AG08396 (cell line): ENCODE results near the gene DDRGK1.
"Not testable (repeated sequence)": the region's sequence is repeated elsewhere in the genome, so short reads cannot be mapped to it uniquely, and the experiment has no call there.

Experiments used
- DNase-seq: peaks from one replicate; pipeline ENCODE4 v3.0.0; 2012; ENCODE audit warnings: low spot score, mixed read lengths

Gene DDRGK1

GRCh38 chr20:3164763-3165410, 39.6 kb downstream of the DDRGK1 start:
- peak; percentile 13 for DNase-seq

GRCh38 chr20:3164043-3164762, 40.3 kb downstream of the DDRGK1 start:
- DNase-seq: no peak

GRCh38 chr20:3163099-3164042, 41.1 kb downstream of the DDRGK1 start:
- no peak for DNase-seq

GRCh38 chr20:3162080-3162611, 42.3 kb downstream of the DDRGK1 start:
- peak; percentile 16 for DNase-seq

GRCh38 chr20:3161316-3162079, 43.0 kb downstream of the DDRGK1 start:
- no peak for DNase-seq

GRCh38 chr20:3160418-3160817, 44.1 kb downstream of the DDRGK1 start:
- no peak for DNase-seq

GRCh38 chr20:3158968-3159431, 45.5 kb downstream of the DDRGK1 start:
- peak; percentile 45 for DNase-seq

GRCh38 chr20:3157817-3158216, 46.7 kb downstream of the DDRGK1 start:
- no peak for DNase-seq

- no peak for DNase-seq
Observed at GRCh38 chr20:3156811-3157619, 47.5 kb downstream of the DDRGK1 start.

GRCh38 chr20:3152057-3152644, 52.3 kb downstream of the DDRGK1 start:
- DNase-seq: not testable (repeated sequence)

- no peak for DNase-seq
Observed at GRCh38 chr20:3150908-3151307, 53.6 kb downstream of the DDRGK1 start.

GRCh38 chr20:3146732-3147341, 57.6 kb downstream of the DDRGK1 start:
- DNase-seq: no peak

- DNase-seq: no peak
Observed at GRCh38 chr20:3141757-3142156, 62.7 kb downstream of the DDRGK1 start.
